ENCODE data around the gene WNT7B.
A peak's percentile ranks its signal among the peaks of the same experiment; 100 is the strongest.
"Not testable (repeated sequence)": the region's sequence is repeated elsewhere in the genome, so short reads cannot be mapped to it uniquely, and the experiment has no call there.

Gene WNT7B

GRCh38 chr22:46007003-46007847, 30.3 kb upstream of the WNT7B start:
- Histone ChIP-seq H3K36me3 (ENCODE audit: insufficient read depth, insufficient read length, low read length) (no peaks in the 10 kb centered on the region), H3K27me3 (ENCODE audit: insufficient read depth, insufficient read length) (no peaks in the 10 kb centered on the region), H3K9ac (ENCODE audit: insufficient read length, low read depth) (peak overlapping the region; percentile 42), H3K4me1 (ENCODE audit: insufficient read depth, insufficient read length) (peaks cover 18% of the 10 kb centered on the region), H3K9me3 (ENCODE audit: insufficient read depth, low read length) (no peaks in the 10 kb centered on the region), H3K4me3 (ENCODE audit: insufficient read length, low read depth) (no peak overlapping the region)
- TF ChIP-seq SUZ12 (IDR thresholded peaks at IDR 0.05; ENCODE audit: extremely low read depth, insufficient read depth, insufficient read length), result no peak
- no peak for TF ChIP-seq ZNF274 (IDR thresholded peaks at IDR 0.05; ENCODE audit: low read depth, low read length)
- no peak for TF ChIP-seq YY1 (IDR thresholded peaks at IDR 0.05; ENCODE audit: insufficient read depth, insufficient read length)
- DNase-seq (ENCODE audit: low read depth, low spot score), result no peak

DNA sequence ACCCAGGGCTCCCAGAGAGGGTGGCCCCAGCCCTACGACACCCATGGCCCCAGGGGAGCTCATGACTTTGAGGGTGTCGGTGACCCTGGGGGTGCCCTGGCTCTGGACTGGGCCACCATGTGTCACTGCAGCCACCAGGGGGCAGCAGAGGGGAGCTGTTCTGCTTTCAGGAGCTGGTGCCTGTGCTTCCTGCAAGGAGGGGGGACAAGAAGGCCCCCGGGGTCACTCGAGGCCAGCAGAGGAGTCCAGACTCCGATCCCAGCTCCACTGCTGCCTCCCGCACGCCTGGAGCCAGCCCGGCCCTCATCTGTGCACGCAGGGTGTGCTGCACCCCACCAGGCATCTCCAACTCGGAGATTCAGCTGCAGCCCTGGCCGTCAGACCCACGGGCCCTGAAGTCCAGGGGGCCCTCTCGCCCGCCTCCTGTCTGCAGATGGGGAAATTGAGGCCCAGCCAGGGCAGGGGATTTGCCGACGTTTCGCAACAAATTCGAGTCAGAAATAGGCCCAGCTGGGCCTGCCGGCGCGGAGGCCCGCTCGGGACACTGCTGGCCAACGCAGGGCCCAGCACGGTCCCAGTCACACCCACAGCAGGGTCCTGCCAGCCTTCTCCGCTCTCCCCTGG, 29.5 kb upstream of the WNT7B start:
- H3K27me3 ChIP-seq (ENCODE audit: insufficient read depth, insufficient read length), result no peaks in the 10 kb centered on the region
- H3K36me3 ChIP-seq (ENCODE audit: insufficient read depth, insufficient read length, low read length), result no peaks in the 10 kb centered on the region
- TF ChIP-seq ZNF274 (IDR thresholded peaks at IDR 0.05; ENCODE audit: low read depth, low read length) (no peak), SUZ12 (IDR thresholded peaks at IDR 0.05; ENCODE audit: extremely low read depth, insufficient read depth, insufficient read length) (no peak), YY1 (IDR thresholded peaks at IDR 0.05; ENCODE audit: insufficient read depth, insufficient read length) (no peak)
- peaks cover 22% of the 10 kb centered on the region for H3K4me1 ChIP-seq (ENCODE audit: insufficient read depth, insufficient read length)
- H3K9me3 ChIP-seq (ENCODE audit: insufficient read depth, low read length), result no peaks in the 10 kb centered on the region
- H3K4me3 ChIP-seq (ENCODE audit: insufficient read length, low read depth), result no peak overlapping the region
- H3K9ac ChIP-seq (ENCODE audit: insufficient read length, low read depth), result peak overlapping the region; percentile 42
- DNase-seq (ENCODE audit: low read depth, low spot score), result peak; percentile 30

DNA sequence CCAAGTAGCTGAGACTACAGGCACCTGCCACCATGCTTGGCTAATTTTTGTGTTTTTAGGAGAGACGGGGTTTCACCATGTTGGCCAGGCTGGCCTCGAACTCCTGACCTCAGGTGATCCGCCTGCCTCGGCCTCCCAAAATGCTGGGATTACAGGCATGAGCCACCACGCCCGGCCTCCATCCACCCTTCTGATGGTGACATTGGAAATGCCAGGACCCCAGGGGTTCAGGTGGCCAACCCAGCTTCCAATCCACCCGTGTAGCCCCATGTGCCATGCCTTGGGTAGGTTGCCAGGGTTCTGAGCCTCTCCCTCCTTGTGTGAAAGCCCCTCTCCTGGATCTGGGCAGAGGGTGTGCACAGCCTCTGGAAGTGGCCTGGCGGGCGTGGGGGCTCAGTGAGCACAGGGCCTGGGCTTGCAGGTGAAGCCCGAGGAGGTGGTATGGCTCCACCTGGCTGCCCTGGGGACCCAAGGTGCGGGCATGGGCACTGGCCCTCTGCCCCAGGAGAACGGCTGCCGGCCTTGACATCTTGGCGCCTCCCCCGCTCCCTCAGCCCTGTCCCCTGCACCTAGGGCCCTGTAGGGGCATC, 28.2 kb upstream of the WNT7B start:
- not testable (repeated sequence) for H3K4me3 ChIP-seq (ENCODE audit: insufficient read length, low read depth); H3K27me3 ChIP-seq (ENCODE audit: insufficient read depth, insufficient read length); DNase-seq (ENCODE audit: low read depth, low spot score); H3K9ac ChIP-seq (ENCODE audit: insufficient read length, low read depth); H3K36me3 ChIP-seq (ENCODE audit: insufficient read depth, insufficient read length, low read length); H3K9me3 ChIP-seq (ENCODE audit: insufficient read depth, low read length)
- H3K4me1 ChIP-seq (ENCODE audit: insufficient read depth, insufficient read length), result peaks cover 26% of the 10 kb centered on the region

DNA sequence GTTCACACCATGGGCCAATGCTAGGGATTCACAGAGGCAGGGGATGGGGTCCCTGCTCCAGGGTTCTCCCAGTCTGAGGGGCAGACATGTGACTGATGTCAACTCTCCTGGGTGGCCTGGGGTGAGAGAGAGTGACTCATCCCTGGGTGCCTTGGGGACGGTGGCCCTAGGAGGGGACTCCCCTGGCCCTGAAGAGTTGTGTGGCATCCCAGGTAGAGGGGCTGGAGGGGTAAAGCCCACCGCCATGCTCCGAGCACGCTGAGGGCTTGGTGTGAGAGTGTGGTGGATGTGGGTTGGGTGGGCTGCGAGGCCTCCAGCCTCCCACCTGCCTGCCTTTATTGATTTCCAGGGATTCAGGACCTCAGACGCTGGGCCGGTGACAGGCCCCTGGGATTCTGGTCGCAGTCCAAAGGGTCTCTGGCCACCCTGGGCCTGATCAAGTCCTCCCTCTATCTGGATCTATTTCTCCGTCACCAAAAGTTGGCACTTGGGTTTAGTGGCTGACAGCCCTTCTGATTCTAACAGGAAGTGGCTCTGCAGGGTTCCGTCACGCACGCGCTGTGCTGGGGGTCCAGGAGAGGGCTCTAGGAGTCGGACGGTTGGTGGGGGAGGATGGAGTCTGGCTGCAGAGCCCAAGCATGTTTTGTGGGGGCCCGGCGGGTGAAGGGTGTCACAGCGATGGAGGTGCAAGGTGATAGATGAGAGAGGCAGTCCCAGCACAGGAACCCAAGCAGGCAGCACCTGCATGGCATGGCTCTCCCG, 27.3 kb upstream of the WNT7B start:
- Histone ChIP-seq H3K9ac (ENCODE audit: insufficient read length, low read depth) (no peak overlapping the region), H3K27me3 (ENCODE audit: insufficient read depth, insufficient read length) (no peaks in the 10 kb centered on the region), H3K9me3 (ENCODE audit: insufficient read depth, low read length) (no peaks in the 10 kb centered on the region), H3K4me3 (ENCODE audit: insufficient read length, low read depth) (no peak overlapping the region), H3K36me3 (ENCODE audit: insufficient read depth, insufficient read length, low read length) (no peaks in the 10 kb centered on the region), H3K4me1 (ENCODE audit: insufficient read depth, insufficient read length) (peaks cover 26% of the 10 kb centered on the region)
- TF ChIP-seq YY1 (IDR thresholded peaks at IDR 0.05; ENCODE audit: insufficient read depth, insufficient read length) (no peak), SUZ12 (IDR thresholded peaks at IDR 0.05; ENCODE audit: extremely low read depth, insufficient read depth, insufficient read length) (no peak), ZNF274 (IDR thresholded peaks at IDR 0.05; ENCODE audit: low read depth, low read length) (no peak)
- DNase-seq (ENCODE audit: low read depth, low spot score), result no peak

- no peak for DNase-seq (ENCODE audit: low read depth, low spot score)
- peaks cover 26% of the 10 kb centered on the region for H3K4me1 ChIP-seq (ENCODE audit: insufficient read depth, insufficient read length)
- H3K4me3 ChIP-seq (ENCODE audit: insufficient read length, low read depth), result no peak overlapping the region
- TF ChIP-seq YY1 (IDR thresholded peaks at IDR 0.05; ENCODE audit: insufficient read depth, insufficient read length), result no peak
- no peak for TF ChIP-seq ZNF274 (IDR thresholded peaks at IDR 0.05; ENCODE audit: low read depth, low read length)
- TF ChIP-seq SUZ12 (IDR thresholded peaks at IDR 0.05; ENCODE audit: extremely low read depth, insufficient read depth, insufficient read length), result no peak
- H3K27me3 ChIP-seq (ENCODE audit: insufficient read depth, insufficient read length), result no peaks in the 10 kb centered on the region
- H3K9me3 ChIP-seq (ENCODE audit: insufficient read depth, low read length), result no peaks in the 10 kb centered on the region
- H3K36me3 ChIP-seq (ENCODE audit: insufficient read depth, insufficient read length, low read length), result no peaks in the 10 kb centered on the region
- H3K9ac ChIP-seq (ENCODE audit: insufficient read length, low read depth), result no peak overlapping the region
These were observed 26.5 kb upstream of the WNT7B start for GRCh38 chr22:46003271-46004091.

GRCh38 chr22:46002757-46003270, 25.9 kb upstream of the WNT7B start:
- Histone ChIP-seq H3K36me3 (ENCODE audit: insufficient read depth, insufficient read length, low read length) (no peaks in the 10 kb centered on the region), H3K9ac (ENCODE audit: insufficient read length, low read depth) (peak overlapping the region; percentile 32), H3K4me3 (ENCODE audit: insufficient read length, low read depth) (no peak overlapping the region), H3K27me3 (ENCODE audit: insufficient read depth, insufficient read length) (no peaks in the 10 kb centered on the region), H3K4me1 (ENCODE audit: insufficient read depth, insufficient read length) (peaks cover 26% of the 10 kb centered on the region), H3K9me3 (ENCODE audit: insufficient read depth, low read length) (no peaks in the 10 kb centered on the region)
- TF ChIP-seq SUZ12 (IDR thresholded peaks at IDR 0.05; ENCODE audit: extremely low read depth, insufficient read depth, insufficient read length) (no peak), YY1 (IDR thresholded peaks at IDR 0.05; ENCODE audit: insufficient read depth, insufficient read length) (no peak), ZNF274 (IDR thresholded peaks at IDR 0.05; ENCODE audit: low read depth, low read length) (no peak)
- no peak for DNase-seq (ENCODE audit: low read depth, low spot score)

Data from NT2/D1 (cell line).